ENCODE data around the gene IKBKG. TPM values are rescaled to one million over a fixed set of nuclear protein-coding genes. Genes with fewer than 3 reads are reported as not detected.

The IKBKG gene
- total and polyA plus RNA-seq, 2 of the 4 experiments (the other 2 are of a cell fraction), result 16.5 to 38.2 TPM

DNA sequence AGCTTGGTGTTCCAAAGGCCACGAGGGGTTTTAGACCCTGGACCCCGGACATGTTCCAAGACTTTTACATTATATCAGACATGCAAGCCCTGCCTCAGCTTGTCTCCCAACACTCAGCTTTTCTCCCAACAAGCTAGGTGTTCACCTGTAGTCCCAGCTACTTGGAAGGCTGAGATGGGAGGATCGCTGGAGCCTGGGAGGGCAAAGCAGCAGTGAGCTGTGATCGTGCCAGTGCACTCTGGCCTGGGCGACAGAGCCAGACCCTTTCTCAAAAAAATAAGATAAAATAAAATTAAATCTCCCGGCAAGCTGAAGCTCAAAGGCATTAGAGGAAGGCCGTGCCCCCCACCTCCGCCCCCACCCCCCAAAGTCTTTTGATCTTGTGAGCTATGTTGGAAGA, 51.2 kb downstream of the IKBKG start:
- Histone ChIP-seq H2BK15ac (ENCODE audit: low read depth, low read length) (no peak overlapping the region), H3K36me3 (ENCODE audit: control insufficient read depth, insufficient read depth, low read length) (no peaks in the 10 kb centered on the region), H3K56ac (ENCODE audit: extremely low read depth, insufficient read depth, low read length) (no peak overlapping the region), H2BK20ac (ENCODE audit: low read depth, low read length) (no peak overlapping the region), H4K20me1 (ENCODE audit: insufficient read depth, low read length) (no peaks in the 10 kb centered on the region), H2BK5ac (ENCODE audit: low read depth, low read length, poor library complexity, severe bottlenecking) (no peak overlapping the region), H3K9me1 (ENCODE audit: insufficient read depth, low read length) (no peaks in the 10 kb centered on the region), H3K4me2 (ENCODE audit: low read depth, low read length) (no peak overlapping the region), H3K27ac (ENCODE audit: insufficient read depth, low read length) (no peak overlapping the region), H2AFZ (replicated peaks; ENCODE audit: low read length, poor library complexity) (no peak overlapping the region), H4K8ac (ENCODE audit: low read depth in 2 of 2, low read length in 2 of 2) (no peak overlapping the region), H3K27me3 (ENCODE audit: control insufficient read depth, insufficient read depth, low read length) (peaks cover 11% of the 10 kb centered on the region), H2BK120ac (ENCODE audit: low read depth, low read length) (no peak overlapping the region), H3K14ac (replicated peaks; ENCODE audit: low read depth, low read length) (no peak overlapping the region), H4K91ac (ENCODE audit: insufficient read depth, low read depth, low read length) (no peak overlapping the region), H3K23ac (ENCODE audit: low read depth, low read length) (no peak overlapping the region), H3K4ac (ENCODE audit: low read depth, low read length) (no peak overlapping the region), H3K79me1 (ENCODE audit: low read depth in 1 of 2, low read length in 2 of 2) (no peaks in the 10 kb centered on the region), H3K4me3 (ENCODE audit: insufficient read depth, low read depth, low read length) (no peak overlapping the region), H2AK9ac (replicated peaks; ENCODE audit: low read depth, low read length, poor library complexity) (no peak overlapping the region), H2AK5ac (ENCODE audit: low read depth, low read length) (no peak overlapping the region), H3K18ac (ENCODE audit: low read depth, low read length) (no peak overlapping the region), H3K9me3 (ENCODE audit: control insufficient read depth, insufficient read depth, low read length) (peaks cover 5% of the 10 kb centered on the region), H3K4me1 (ENCODE audit: control insufficient read depth, insufficient read depth, low read length) (no peaks in the 10 kb centered on the region; the same call in 1 of the 2 replicates), H4K5ac (ENCODE audit: low read depth, low read length) (no peak overlapping the region), H3K9ac (ENCODE audit: low read depth, low read length) (no peak overlapping the region)
- 100% methylated on average over 2 of the region's 8 CpGs; no CpG with 5 or more reads in 1 of the 2 experiments for WGBS, 2 experiments (ENCODE audit: extremely low coverage in 2 of 2, insufficient read length in 1 of 2)
- in situ Hi-C loops (cut with MboI; ENCODE audit: low sequenced_read_pairs) (loop anchor here (25.0 kb wide), 1 partner anchor 139 kb away; no protein-coding TSS in a partner anchor), dilution Hi-C loops (cut with HindIII; ENCODE audit: low sequenced_read_pairs, unreplicated experiment) (no loop called here), intact Hi-C loops (cut with micrococcal nuclease) (no loop called here)
- DNase-seq (no peak), ATAC-seq (ENCODE audit: low read depth) (no peak)
- TF ChIP-seq CEBPB (IDR thresholded peaks at IDR 0.05; ENCODE audit: low read depth, low read length) (no peak), MAFK (IDR thresholded peaks at IDR 0.05; ENCODE audit: low read depth, low read length) (no peak), MXI1 (IDR thresholded peaks at IDR 0.05; ENCODE audit: borderline replicate concordance, low read depth, low read length) (no peak), CTCF (conservative IDR thresholded peaks at IDR 0.05; ENCODE audit: low read depth, low read length) (no peak), SMC3 (IDR thresholded peaks at IDR 0.05; ENCODE audit: low read depth, low read length) (no peak), CHD1 (IDR thresholded peaks at IDR 0.05; ENCODE audit: low read depth, low read length) (no peak), RCOR1 (IDR thresholded peaks at IDR 0.05; ENCODE audit: insufficient replicate concordance, low read length) (no peak), NFE2L2 (IDR thresholded peaks at IDR 0.05; ENCODE audit: low read depth, low read length) (no peak), RFX5 (IDR thresholded peaks at IDR 0.05; ENCODE audit: low read depth, low read length) (no peak), POLR2A (IDR thresholded peaks at IDR 0.05; ENCODE audit: low read depth, low read length) (no peak)
- CTCF ChIA-PET, result no interaction called here
- no TSS peak for BruUV-seq (replicated peaks)
- POLR2A ChIA-PET (ENCODE audit: unreplicated experiment), result interaction anchor here (0.6 kb wide), 1 partner anchor 178 kb away, joined by 4 read pairs; no protein-coding TSS in a partner anchor
